GM18520 (cell line): Measurements from ENCODE around the gene BABAM1.
A peak's percentile ranks its signal among the peaks of the same experiment; 100 is the strongest.

Experiments used
- ATAC-seq: cut with Tn5 transposase; IDR thresholded peaks from one replicate; pipeline ENCODE4 v1.9.1; 2021; ENCODE audit not compliant: unreplicated experiment

Gene BABAM1

DNA sequence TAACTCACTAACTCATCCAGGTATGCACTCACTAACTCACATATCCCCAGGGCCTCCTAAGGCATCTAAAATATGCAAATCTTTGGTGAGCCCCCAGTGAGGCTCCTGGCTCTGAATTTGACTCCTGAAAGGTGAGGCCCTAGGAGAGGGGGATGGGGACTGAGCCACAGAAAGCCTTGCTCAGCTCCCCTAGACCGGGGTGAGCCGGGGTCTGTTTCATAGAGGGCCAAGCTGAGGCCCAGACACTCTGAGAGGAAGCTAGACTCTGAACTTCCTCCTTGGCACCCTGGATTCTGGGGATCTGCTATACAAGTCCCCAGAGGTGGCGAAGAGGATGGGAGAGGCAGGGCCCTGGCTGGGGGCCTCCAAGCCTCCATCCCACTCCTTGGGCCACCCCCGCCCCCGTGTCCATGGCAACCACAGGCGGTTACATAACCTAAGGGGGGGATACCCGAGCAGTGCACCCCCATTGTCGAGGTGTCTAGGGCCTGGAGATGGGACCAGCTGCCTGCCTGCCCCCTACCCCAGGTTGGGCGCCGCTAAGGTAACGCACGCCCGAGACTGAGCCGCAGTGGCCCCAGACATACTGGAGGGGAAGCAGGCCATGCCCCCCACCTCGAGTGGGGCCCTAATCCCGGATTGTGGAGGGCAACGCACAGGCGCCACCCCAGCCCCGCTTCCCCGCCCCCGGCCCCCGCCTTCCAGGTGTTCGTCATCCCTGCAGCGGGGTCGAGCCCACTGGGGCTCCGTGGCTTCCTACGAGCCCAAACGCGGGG is 35.3 kb downstream of the BABAM1 start:
- ATAC-seq: no peak

- ATAC-seq: peak; percentile 37
These were observed 36.1 kb downstream of the BABAM1 start, which contains the start of gene ABHD8 for GRCh38 chr19:17303167-17303939. TSS of gene ABHD8 (minus strand) at chr19:17303425. CDS start at chr19:17301616, 1,809 bp downstream.

DNA sequence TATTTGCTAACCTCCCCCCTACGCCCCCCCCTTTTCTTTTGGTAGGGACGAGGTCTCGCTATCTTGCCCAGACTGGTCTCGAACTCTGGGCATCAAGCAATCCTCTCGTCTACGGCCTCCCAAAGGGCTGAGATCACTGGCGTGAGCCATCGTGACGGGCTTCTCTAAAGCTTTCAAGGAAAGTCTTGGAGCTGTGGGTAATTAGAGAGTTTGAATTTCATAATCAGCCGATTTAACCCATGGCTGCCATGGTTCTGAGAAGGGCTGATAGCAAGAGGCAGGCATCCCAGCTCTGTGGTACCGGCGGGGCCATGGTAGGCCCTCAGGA is 36.7 kb downstream of the BABAM1 start:
- ATAC-seq: no peak

DNA sequence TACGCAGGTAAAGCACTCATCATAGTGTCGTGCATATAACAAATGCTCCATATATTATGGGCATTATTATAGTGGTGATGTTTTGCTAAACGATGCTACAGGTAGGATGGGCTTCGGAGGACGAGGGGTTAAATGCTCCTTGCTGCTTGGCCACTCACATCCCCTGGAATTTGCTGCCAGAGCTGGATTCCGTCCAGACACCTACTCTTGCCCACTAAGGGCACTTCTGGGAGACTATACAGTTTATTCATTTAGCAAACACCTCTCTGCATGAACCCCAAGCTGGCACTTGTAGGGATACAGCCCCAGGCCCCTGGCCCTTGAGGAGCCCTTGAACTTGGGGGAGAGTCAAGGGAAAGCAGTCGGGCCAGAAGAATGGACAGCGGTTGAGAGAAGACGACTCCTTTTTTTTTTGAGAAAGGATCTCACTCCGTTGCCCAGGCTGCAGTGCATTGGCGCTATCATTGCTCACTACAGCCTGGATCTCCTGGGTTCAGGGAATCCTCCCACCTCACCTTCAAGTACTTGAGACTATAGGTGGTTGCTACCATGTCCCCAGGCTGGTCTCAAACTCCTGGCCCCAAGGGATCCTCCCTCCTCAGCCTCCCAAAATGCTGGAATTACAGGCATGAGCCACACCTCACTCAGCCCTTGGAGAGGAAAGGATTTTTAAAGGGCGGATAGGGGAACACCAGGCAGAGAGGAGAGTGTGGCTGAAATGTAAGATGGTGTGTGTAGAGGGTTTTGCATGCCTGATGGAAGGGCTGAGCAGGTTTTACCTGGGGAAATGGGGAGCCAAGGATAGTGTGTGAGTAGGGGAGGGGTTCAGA is 37.4 kb downstream of the BABAM1 start:
- ATAC-seq: no peak

- no peak for ATAC-seq
These were observed 37.9 kb downstream of the BABAM1 start for GRCh38 chr19:17305216-17305516.

DNA sequence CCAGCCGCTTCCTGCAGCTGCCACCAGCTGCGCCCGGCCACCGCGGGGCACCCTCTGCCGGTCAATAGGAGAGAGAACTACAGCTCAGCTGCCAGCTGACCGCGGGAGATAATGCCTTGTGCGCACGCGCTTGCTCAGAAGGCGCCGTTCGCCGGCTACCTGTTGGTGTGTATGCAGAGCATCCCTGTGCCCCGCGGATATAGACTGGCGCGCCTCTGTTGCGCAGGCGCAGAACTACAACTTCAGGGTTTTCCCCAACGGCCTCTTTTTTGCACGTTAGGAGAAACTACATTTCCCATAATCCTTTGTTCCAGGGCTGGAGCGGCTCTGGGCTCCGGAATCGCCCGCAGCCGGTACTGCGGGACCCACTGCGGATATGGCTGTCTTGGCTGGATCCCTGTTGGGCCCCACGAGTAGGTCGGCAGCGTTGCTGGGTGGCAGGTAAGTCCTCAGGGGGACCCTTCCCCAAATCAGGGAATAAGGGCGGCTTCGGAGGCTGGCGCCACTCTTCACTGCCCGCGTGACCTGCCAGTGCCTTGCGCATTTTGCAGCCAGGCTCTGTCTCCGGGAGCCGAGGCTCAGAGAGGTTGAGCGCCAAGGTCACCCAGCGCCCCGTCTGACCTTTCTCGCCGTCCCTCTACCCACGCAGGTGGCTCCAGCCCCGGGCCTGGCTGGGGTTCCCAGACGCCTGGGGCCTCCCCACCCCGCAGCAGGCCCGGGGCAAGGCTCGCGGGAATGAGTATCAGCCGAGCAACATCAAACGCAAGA is 38.5 kb downstream of the BABAM1 start, which contains the start of gene MRPL34:
TSS of gene MRPL34 (plus strand) at position 356 of the 768 bp plus-strand sequence. CDS start at position 377, 21 bp downstream.
- ATAC-seq: peak; percentile 83

DNA sequence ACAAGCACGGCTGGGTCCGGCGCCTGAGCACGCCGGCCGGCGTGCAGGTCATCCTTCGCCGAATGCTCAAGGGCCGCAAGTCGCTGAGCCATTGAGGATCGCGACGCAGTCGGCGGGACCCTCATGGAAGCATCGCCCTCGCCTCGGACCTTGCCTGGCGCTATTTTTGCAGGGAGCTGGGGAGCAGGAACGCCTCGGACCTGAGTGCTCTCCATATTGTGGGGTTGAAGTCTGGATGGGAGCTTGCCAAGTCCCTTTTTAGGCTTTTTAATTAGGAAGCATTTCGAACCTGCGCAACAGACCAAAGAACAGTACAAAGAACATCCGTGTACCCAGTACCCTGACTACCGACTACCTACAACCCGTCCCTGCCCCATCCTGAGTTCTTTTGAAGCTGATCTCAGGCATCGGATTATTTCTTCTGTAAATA is 39.1 kb downstream of the BABAM1 start:
- ATAC-seq: no peak

DNA sequence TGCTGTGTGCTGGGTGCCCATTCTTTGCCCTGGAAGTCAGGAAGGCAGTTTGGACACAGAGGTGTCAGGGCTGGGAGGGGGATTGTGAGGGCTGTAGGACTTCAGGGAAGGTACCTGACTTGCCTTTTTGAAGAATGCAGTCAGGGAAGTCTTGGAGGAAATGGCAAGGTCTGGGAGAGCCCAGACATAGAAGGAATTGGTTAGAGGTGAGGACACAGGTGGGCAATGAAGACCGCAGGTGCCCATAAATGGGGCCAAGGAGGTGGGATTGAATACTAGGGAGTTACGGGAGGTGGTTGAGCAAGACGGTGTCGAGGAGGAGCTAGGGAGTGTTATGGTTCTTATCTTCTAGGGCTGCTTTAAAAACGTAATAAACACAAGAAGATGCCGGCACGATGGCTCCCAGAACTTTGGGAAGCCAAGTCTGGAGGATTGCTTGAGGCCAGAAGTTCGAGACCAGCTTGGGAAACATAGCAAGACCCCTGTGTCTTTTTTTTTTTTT is 40.7 kb downstream of the BABAM1 start:
- ATAC-seq: no peak

GRCh38 chr19:17309198-17309964 is 42.1 kb downstream of the BABAM1 start, which contains the start of gene DDA1:
TSS of gene DDA1 (plus strand) at chr19:17309563. CDS start at chr19:17309655, 92 bp downstream.
- ATAC-seq: peak; percentile 38

DNA sequence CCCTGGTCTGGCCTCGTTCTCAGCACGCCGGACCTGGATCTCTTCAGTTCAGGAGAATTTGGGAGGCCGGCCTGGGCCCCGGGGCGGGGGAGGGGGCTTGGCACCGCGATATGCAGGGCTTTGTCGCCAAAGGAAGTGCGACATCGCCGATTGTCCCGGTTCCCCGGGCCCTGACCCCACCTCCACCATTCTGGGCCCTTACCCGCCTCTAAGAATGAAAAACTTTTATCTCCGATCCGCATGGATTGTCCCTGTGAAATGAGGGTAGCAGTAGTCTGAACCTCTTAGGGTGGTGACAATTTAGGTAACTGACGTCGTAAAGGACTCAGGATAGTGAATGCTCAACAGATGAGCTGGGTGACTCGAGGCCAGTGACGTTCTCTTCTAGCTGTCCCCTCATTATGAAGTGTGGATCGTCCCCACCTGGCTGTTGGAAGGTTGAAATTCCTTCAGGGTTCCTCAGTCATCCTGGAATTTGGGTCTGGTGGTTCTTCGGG is 42.8 kb downstream of the BABAM1 start:
- no peak for ATAC-seq

- no peak for ATAC-seq
These were observed 44.4 kb downstream of the BABAM1 start for GRCh38 chr19:17311455-17312188.

DNA sequence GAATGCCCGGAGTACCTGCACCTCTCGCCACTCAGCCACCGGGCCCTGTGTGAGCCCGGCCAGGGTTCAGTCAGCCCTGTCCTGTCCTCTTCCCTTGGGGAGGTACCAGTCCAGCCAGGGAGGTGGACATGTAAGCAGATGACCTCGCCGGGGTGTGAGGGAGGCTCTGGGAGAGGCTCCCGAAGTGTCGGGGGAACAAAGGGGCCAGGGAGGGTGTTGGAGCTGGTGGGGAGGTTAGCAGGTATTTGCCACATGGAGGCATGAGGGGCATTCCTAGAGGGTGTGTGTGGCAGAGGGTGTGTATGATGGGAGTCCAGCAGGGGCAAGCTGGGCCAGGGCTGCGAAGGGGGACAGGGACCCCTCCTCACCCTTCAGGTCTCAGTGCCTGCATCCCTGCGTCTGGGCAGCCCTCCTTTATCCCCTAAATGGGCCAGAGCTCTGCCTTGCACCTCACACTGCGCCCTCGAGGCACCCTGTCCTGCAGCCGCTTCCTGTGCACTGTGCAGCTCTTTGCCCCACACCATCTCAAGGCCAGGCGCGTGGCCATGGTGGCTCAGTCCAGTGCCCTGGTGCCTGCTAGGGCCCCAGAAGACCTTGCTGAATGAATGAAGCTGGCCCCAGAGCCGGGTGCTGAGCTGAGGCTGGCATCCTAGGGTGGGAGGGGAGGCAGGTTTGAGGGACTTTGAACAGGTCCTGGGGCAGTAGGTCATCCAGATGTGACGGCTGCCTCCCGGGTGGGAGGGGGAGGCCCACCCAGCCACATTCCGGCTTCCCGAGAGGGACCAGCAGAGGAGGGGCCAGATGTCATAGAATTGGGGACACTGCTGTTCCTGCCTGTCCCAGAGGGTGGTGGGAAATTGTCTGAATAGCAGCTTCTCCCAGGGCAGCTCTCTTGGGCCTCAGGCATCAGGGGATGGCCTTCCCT is 45.2 kb downstream of the BABAM1 start:
- ATAC-seq: no peak

GRCh38 chr19:17314007-17314593 is 46.9 kb downstream of the BABAM1 start:
- ATAC-seq: no peak

GRCh38 chr19:17318966-17319365 is 51.7 kb downstream of the BABAM1 start:
- ATAC-seq: no peak

GRCh38 chr19:17319473-17320238 is 52.4 kb downstream of the BABAM1 start:
- no peak for ATAC-seq

- no peak for ATAC-seq
These were observed 53.2 kb downstream of the BABAM1 start for GRCh38 chr19:17320435-17320834.
